ENCODE data around the gene ZNF680.
"Not testable (repeated sequence)": the region's sequence is repeated elsewhere in the genome, so short reads cannot be mapped to it uniquely, and the experiment has no call there.

ZNF680 gene

DNA sequence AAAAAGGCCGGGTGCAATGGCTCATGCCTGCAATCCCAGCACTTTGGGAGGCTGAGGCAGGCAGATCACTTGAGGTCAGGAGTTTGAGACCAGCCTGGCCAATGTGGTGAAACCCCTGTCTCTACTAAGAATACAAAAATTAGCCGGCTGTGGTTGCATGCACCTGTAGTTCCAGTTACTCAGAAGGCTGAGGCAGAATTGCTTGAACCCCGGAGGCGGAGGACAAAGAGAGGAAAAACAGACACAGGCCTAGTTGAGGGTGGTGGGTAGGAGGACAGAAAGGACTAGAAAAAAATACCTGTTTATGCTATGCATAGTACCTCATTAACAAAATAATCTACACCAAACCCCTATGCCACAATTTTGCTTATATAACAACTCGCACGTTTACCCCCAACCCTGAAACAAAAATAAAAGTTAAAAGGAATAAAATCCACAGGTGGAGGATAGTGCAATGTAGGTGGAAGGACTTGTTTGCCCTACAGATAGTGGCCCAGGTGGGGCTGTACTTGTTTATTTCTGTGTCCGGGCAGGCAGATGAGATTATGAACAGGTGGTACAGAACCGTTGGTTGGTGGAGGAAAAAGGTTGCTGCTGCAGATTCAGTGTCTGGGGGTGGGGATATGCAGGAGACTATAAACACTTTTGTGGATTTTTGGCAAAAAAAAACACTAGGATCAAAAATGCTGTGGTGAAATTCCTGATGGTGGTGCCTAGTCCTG lies 5.1 kb downstream of the ZNF680 start:
- no peak for DNase-seq (ENCODE audit: low read depth in 2 of 2)

DNA sequence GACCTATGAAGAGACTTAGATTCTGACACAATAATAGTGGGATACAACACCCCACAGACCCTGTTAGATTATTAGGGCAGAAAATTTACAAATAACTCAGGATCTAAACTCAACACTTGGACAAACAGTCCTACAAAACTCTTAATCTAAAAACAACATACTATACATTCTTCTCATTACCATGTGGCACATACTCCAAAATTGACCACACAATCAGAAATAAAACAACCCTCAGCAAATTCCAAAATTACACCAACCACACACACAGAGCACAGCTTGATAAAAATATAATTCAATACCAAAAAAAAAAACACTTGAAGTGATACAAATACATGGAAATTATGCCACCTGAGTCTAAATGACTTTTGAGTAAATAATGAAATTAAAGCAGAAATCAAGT lies 7.8 kb downstream of the ZNF680 start:
- DNase-seq (ENCODE audit: low read depth in 2 of 2): no peak

DNA sequence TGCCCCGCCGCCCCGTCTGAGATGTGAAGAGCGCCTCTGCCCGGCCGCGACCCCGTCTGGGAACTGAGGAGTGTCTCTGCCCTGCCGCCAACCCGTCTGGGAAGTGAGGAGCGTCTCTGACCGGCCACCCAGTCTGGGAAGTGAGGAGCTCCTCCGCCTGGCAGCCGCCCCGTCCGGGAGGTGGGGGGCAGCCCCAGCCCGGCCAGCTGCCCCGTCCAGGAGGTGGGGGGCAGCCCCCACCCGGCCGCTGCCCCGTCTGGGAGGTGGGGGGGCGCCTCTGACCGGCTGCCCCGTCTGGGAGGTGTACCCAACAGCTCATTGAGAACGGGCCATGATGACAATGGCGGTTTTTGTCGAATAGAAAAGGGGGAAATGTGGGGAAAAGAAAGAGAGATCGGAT lies 8.7 kb downstream of the ZNF680 start:
- not testable (repeated sequence) for DNase-seq (ENCODE audit: low read depth in 2 of 2)

DNA sequence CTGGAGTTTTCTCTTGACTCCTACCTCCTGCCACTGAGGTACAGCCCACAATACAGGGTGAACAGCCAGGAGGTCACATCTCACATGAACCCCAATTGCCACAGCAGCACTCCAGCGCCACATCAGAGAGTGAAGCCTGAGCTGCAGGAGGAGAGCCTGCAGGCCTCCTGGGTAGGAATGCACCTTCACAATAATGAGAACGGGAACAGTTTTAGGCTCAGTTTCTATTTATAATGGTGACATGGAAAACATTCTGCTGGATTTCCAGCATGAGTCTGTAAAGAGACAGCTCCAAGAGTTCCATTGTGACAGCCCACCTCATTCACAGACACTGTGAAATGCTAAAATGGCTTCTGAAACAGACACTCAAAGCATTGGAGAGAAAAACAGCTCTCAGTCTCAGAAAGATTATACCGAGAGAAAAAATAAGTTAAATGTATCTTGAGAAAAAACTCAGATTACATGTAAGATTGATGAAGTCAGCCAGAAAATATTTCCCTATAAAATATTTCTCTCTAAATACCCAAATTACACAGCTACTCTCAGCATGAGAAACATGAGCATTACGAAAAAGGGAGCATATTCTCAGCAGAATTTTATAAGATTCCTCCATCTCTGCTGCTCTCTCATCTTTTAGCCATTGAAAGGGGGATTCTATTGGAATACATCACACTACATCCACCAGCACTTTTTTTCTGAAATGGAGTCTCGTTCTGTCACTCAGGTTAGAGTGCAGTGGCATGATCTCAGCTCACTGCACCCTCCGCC lies 11.3 kb downstream of the ZNF680 start:
- DNase-seq (ENCODE audit: low read depth in 2 of 2): no peak

DNA sequence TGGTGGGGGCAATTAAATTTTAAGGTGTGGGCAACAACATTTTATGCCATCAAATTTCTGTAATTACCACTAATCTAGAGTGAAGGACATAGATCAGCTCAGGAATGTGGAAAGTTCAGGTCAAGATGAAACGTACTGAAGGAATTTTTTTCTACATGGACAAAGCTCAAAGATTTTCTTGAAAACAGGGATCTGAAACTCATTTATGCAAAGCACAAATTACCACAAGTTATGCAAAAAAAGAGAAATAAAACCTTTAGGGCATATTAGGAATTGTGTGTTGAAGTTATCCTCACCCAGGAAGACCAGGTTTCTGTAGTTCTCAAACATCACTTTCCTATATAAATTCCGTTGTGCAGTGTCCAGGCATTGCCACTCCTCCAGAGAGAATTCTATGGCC lies 18.9 kb downstream of the ZNF680 start:
- no peak for DNase-seq (ENCODE audit: low read depth in 2 of 2)

DNA sequence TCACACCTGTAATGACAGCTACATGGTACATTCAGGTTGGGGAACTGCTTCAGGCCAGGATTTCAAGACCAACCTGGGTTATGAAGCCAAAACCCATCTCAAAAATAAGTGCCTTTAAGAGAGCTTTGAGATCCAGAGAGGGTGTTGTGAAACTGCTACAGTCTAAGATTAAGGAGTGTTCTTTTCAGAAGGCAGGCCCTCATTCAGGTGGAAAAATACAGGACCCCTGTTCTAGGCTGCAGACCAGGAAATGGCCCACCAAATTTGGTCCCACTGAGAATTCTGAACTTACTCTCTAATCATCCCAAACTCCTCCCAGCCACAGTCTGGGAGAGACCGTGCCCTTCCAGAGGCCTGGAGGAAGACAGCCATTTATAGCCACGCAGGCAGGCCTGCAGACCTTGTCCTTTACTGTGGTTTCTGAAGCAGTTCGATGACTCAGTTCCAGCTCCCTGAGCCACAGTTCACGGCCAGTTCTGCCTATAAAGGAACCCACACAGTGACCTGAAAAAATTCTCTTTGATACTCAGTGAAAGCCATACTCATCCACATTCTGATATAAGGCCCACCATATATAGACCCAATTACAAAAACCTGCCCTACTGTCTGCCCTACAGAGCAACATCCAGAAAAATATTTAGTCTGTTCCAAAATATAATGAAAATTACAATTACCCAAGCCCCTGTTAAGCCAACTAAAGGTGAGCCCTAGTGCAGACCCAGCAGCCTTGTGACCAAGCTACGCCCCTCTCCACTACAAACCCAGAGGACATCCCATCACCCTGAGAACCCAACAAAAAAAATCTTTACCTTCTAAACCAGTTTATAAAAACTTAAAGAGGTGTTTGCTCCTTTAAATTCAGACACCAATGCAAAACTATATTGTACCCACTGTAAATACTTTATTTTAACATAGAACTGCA lies 21.2 kb downstream of the ZNF680 start:
- no peak for DNase-seq (ENCODE audit: low read depth in 2 of 2)

DNA sequence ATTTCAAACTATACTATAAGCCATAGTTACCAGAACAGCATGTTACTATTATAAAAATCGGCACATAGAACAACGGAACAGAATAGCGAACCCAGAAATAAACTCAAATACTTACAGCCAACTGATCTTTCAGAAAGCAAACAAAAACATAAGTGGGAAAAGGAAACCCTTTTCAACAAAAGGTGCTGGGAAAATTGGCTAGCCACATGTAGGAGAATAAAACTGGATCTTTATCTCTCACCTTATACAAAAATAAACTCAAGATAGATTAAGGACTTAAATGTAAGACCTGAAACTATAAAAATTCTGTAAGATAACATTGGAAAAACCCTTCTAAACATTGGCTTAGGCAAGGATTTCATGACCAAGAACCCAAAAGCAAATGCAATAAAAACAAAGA lies 29.1 kb downstream of the ZNF680 start:
- DNase-seq (ENCODE audit: low read depth in 2 of 2): no peak

DNA sequence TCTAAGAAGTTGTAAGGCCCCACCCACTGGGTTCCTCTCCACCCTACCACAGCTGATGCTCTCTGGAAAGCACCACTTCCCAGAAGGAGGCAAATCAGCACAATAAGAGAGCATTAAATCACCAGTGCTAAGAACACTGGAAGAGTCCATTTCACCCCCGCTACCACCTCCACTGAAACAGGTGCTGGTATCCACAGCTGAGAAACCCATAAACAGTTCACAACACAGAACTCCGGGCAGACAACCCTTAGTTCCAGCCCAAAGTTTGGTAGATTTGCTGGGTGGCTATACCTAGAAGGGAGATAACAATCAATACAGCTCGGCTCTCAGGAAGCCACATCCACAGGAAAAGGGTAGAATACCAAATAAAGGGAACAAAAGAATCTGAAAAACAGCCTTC lies 34.1 kb downstream of the ZNF680 start:
- no peak for DNase-seq (ENCODE audit: low read depth in 2 of 2)

DNA sequence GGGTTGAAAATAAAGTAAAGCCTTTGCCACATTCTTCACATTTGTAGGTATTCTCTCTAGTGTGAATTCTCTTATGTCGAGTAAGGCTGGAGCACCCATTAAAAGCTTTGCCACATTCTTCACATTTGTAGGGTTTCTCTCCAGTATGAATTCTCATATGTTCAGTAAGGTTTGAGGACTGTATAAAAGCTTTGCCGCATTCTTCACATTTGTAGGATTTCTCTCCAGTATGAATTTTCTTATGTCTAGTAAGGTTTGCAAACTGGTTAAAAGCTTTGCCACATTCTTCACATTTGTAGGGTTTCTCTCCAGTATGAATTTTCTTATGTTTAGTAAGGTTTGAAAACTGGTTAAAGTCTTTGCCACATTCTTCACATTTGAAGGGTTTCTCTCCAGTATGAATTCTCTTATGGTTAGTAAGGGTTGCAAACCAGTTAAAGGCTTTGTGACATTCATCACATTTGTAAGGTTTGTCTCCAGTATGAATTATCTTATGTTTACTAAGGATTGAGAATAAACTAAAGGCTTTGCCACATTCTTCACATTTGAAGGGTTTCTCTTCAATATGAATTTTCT lies 41.4 kb downstream of the ZNF680 start:
- DNase-seq (ENCODE audit: low read depth in 2 of 2): no peak

DNA sequence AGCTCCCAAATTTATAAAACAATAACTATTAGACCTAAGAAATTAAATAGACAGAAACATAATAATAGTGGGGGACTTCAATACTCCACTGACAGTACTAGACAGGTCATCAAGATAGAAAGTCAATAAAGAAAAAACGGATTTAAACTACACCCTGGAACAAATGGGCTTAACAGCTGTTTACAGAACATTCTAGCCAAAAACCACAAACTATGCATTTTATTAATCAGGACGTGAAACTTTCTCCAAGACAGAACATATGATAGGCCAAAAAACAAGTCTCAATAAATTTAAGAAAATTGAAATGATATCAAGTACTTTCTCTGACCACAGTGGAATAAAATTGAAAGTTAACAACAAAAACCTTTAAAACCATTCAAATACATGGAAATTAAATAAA lies 46.4 kb downstream of the ZNF680 start:
- no peak for DNase-seq (ENCODE audit: low read depth in 2 of 2)

DNA sequence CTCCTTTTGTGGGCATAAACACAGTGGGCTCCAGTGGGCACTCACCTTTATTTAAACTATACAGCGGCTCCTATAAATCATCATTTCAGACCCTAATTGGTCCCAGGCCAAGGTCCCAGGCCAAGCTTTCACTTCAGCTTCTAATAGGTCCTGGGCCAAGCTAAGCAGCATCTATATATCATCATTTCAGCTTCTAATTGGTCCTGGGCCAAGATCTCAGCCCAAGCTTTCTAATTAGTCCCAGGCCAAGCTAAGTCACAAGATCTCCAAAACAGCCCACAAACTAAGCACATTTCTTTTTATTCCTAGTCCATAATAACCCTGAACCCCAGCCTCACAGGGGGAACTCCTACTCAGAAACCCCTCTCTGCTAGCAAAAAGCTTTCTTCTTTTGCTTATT lies 47.1 kb downstream of the ZNF680 start:
- no peak for DNase-seq (ENCODE audit: low read depth in 2 of 2)

DNA sequence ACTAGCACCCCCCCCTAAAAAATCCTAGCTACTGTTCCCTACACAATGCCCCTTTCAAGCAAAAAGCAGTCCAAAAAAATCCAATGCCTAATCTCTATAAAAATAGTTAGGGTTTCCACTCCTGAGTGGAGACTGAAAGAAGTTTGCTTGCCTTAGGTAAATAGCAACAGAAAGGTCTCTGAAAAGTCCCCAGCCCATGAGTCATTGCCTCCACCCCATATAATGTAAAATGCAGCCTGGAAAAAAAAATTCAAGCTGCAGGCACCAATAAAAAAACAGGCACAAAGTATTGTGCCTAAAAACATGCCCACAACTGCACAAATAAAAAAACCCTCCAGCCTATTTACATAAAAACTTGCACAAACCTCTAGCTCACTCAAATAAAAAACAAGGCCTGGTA lies 47.5 kb downstream of the ZNF680 start:
- DNase-seq (ENCODE audit: low read depth in 2 of 2): no peak

DNA sequence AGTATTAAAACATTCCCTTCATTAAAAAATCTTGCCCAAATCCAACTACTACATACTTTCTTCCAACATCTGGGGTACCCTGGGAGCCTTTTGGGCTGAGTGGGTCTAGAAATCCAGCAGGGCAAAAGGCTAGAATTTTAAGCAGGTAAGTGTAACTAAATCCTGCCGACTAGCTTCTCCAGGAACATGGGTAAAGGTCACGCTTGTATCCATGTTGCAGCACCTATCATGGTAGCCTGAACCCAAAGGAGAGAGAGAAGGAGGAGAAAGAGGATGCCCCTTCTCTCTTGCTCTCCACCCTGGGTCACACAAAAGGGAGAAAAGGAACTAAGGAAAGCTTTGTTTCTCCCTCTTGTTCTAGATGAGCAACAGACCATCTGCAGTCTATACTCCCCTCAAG lies 53.3 kb downstream of the ZNF680 start:
- no peak for DNase-seq (ENCODE audit: low read depth in 2 of 2)

DNA sequence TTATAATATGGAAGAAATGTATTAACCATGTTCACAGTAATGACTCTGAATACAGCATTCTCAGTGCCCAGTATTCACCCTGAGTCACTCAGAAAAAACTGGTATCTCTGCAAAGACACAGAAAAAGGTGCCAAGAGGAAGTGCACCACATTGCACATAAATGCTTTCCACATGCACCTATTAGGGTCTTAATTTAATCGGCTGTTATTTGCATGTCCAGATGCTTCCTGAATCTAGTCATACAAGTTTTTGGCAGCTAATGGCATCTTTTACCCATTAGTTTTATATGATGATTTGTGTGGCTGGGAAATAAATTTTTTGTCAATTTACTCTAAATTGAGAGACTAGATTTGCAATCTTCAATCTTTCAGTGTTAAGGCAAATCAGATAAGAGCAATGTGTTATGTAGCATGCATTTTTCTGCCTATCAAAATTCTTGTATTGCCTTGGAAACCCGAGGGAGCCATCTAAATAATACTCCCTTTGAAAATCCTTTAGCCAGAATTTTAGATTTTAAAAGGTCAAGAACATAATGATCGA lies 58.2 kb downstream of the ZNF680 start:
- DNase-seq (ENCODE audit: low read depth in 2 of 2): no peak

DNA sequence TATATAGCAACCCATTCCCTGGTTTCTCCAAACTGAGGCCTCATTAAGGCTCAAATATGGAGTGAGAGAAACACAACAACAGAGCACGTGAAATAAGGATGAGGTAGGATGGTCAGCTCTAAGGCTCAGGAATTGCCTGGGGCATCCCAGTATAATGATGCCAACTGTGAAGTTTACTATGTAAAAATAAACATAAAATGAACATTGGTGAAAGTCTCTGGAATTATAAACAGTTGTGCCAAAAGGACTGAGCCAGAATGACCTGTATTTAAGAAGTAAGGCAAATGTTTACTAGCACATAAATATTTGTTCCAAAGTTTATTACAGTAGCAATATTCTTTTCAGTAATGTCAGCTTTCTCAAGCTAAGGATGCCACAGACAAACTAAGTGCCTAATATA lies 64.6 kb downstream of the ZNF680 start:
- DNase-seq (ENCODE audit: low read depth in 2 of 2): no peak

DNA sequence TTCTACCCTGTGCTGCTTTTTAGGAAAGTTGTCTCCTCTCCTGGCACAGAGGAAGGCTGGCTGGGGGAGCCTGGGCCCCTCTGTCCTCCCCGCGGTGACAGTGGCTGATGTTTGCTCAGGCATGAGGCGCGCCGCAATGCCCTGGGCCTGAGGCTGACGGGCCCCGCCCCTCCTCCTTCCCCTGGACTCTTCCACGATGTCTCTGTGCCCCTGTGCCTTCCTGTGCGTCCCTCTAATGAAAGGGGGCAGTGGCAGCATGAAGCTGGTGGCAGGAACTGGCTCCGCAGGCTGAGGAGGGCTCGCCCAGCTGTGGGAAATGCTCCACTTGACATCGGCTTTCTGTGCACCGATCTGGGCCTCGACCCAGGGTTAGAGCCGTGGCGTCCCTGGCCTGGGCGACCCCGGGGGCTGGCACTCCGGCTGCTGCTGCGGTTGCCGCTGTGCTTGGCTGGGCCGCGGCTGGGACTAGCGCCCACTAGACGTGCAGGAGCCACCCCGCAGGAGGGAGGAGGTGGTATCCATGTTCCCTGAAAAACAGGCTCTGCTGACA lies 67.9 kb downstream of the ZNF680 start:
- DNase-seq (ENCODE audit: low read depth in 2 of 2): no peak

DNA sequence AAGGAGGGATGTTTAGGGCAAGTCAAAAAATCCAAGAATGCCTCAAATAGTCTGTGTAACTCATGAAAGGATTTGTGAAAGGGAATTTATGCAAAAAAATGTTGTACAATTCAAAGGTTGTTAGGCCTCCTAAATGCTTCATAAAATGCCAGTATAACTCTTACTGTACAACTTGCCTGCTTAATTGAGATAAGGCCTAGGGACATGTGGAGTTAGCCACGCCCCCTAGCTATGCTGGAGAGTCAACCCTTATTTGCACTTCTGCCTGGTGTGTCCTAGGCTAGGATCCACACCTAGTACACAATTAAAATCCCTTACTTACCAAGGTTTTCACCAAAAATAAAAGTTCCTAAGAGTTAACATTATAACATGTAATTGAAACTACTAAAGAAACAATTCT lies 77.2 kb downstream of the ZNF680 start:
- no peak for DNase-seq (ENCODE audit: low read depth in 2 of 2)

Data from stimulated activated CD4-positive, alpha-beta T cell treated with anti-CD3 and anti-CD28 coated beads, Interleukin-12 subunit alpha, Interleukin-12 subunit beta, amount 100 ng/mL, for 24 hours (primary cell).